Neural cell (in vitro differentiated cells): ENCODE data around the gene PGRMC1.

Experiments used
- EP300 ChIP-seq: fragments of 450-650 bp; conservative IDR thresholded peaks from 2 replicates; pipeline ENCODE4 v1.6.1; 2014; ENCODE audit warnings: antibody characterized with exemption, mild to moderate bottlenecking, moderate library complexity; ENCODE audit not compliant: poor library complexity, severe bottlenecking
- POLR2AphosphoS5 ChIP-seq: IDR thresholded peaks from 2 replicates; pipeline ENCODE4 v1.6.1; 2012
- RAD21 ChIP-seq: fragments of 450-650 bp; conservative IDR thresholded peaks from 2 replicates; pipeline ENCODE4 v1.6.1; 2014; ENCODE audit warnings: antibody characterized with exemption, mild to moderate bottlenecking, moderate library complexity
- TF ChIP-seq, protein P1 (sequence below): fragments of 450-650 bp; IDR thresholded peaks from 2 replicates; pipeline ENCODE4 v1.5.1; 2014; ENCODE audit warnings: antibody characterized with exemption, mild to moderate bottlenecking, moderate library complexity; ENCODE audit not compliant: poor library complexity, severe bottlenecking

DNA sequence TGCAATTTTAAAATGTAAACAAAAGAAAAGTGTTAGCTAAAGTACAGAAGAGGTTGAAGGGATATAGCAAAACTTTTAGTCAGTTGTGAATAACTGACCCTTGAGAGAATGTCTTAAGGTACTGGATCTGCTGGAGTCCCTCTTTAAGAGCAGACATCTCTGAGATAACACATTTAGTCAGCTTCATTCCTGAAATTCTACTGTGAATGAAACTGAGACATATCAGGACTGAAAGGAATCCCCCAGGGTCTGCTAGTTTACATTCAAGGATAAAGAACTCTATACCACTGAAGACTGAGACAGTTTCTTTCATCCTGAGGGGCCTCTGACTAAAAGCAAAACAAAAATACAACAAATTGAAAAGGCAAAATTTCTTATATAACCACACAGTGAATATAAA lies 54.4 kb downstream of the PGRMC1 start:
- TF ChIP-seq EP300 (peak; percentile 18), RAD21 (no peak), POLR2AphosphoS5 (no peak)
- TF ChIP-seq, protein P1, sequence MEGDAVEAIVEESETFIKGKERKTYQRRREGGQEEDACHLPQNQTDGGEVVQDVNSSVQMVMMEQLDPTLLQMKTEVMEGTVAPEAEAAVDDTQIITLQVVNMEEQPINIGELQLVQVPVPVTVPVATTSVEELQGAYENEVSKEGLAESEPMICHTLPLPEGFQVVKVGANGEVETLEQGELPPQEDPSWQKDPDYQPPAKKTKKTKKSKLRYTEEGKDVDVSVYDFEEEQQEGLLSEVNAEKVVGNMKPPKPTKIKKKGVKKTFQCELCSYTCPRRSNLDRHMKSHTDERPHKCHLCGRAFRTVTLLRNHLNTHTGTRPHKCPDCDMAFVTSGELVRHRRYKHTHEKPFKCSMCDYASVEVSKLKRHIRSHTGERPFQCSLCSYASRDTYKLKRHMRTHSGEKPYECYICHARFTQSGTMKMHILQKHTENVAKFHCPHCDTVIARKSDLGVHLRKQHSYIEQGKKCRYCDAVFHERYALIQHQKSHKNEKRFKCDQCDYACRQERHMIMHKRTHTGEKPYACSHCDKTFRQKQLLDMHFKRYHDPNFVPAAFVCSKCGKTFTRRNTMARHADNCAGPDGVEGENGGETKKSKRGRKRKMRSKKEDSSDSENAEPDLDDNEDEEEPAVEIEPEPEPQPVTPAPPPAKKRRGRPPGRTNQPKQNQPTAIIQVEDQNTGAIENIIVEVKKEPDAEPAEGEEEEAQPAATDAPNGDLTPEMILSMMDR = no peak
